ENCODE data around the gene NR2C2AP. TPM values are rescaled to one million over a fixed set of nuclear protein-coding genes. Genes with fewer than 3 reads are reported as not detected.

The NR2C2AP gene
- total RNA-seq, 1 experiment from 2014 or later, result 31.7 TPM

GRCh38 chr19:19214159-19214490, 10.9 kb upstream of the NR2C2AP start:
- H3K79me1 ChIP-seq (ENCODE audit: insufficient read depth, low read depth, low read length, poor library complexity, severe bottlenecking), result no peaks in the 10 kb centered on the region
- H3K9me3 ChIP-seq (ENCODE audit: control insufficient read depth, low read depth, low read length), result no peaks in the 10 kb centered on the region
- Mint-ChIP-seq H3K36me3 (ENCODE audit: insufficient read depth in 1 of 3, low read depth in 3 of 3) (no peaks in the 10 kb centered on the region), H3K9me3 (peaks cover 0 to 4% of the 10 kb centered on the region in 2 experiments; a peak in 2 of 5 replicates), H3K4me3 (peak overlapping the region in 1 of 2 experiments; percentile 40; a peak in 3 of 5 replicates), H3K4me1 (peaks cover 6 to 27% of the 10 kb centered on the region in 2 experiments), H3K27me3 (ENCODE audit: low read depth) (peaks cover 92% of the 10 kb centered on the region), H3K27ac (no peak overlapping the region)
- no peak overlapping the region for H3T11ph ChIP-seq (ENCODE audit: low read length)
- TF ChIP-seq CTCF (conservative IDR thresholded peaks at IDR 0.05), result no peak
- H3K56ac ChIP-seq (ENCODE audit: insufficient read length, low read depth, low read length), result no peak overlapping the region
- H2AK5ac ChIP-seq (ENCODE audit: insufficient read length, low read length), result no peak overlapping the region
- no peak overlapping the region for H2BK15ac ChIP-seq (ENCODE audit: low read depth, low read length)
- no CpG with 5 or more reads among the region's 5 CpGs for WGBS (ENCODE audit: extremely low coverage, insufficient read length, low lambda C conversion rate)
- no peak overlapping the region for H3K18ac ChIP-seq (ENCODE audit: insufficient read length, low read depth, low read length)
- peaks cover 3% of the 10 kb centered on the region; the same call in 1 of the 2 replicates for H3K4me1 ChIP-seq (ENCODE audit: insufficient read depth, low read length)
- peaks cover 11% of the 10 kb centered on the region for H3K23me2 ChIP-seq (ENCODE audit: insufficient read length, low read depth, low read length, poor library complexity, severe bottlenecking)
- H3K9ac ChIP-seq (ENCODE audit: extremely low read depth, insufficient read length, low read length), result no peak overlapping the region
- H3K79me2 ChIP-seq (ENCODE audit: insufficient read depth, low read length), result no peaks in the 10 kb centered on the region
- no peak overlapping the region for H2BK12ac ChIP-seq (ENCODE audit: insufficient read length, low read depth, low read length)
- H3K4me2 ChIP-seq (ENCODE audit: insufficient read depth, insufficient read length, low read length), result no peak overlapping the region
- no peak overlapping the region for H2BK5ac ChIP-seq (ENCODE audit: insufficient read length, low read length)
- H3K4ac ChIP-seq (ENCODE audit: low read depth, low read length), result no peak overlapping the region
- H4K20me1 ChIP-seq (ENCODE audit: control insufficient read depth, insufficient read depth, insufficient read length), result no peaks in the 10 kb centered on the region
- H3K27ac ChIP-seq (ENCODE audit: insufficient read length, low read depth, low read length), result no peak overlapping the region
- H4K8ac ChIP-seq (replicated peaks; ENCODE audit: insufficient read length, low read depth, low read length), result no peak overlapping the region
- DNase-seq, result no peak
- no peak overlapping the region for H4K91ac ChIP-seq (ENCODE audit: insufficient read length, low read depth, low read length)
- H3K14ac ChIP-seq (ENCODE audit: insufficient read depth, low read length), result no peak overlapping the region; the same call in 1 of the 2 replicates
- H2BK20ac ChIP-seq (ENCODE audit: low read depth, low read length, poor library complexity, severe bottlenecking), result no peak overlapping the region
- no peak overlapping the region for H3K23ac ChIP-seq (ENCODE audit: insufficient read length, low read depth, low read length)
- H4K5ac ChIP-seq (ENCODE audit: insufficient read length, low read depth, low read length), result no peak overlapping the region
- no peak overlapping the region for H2AFZ ChIP-seq (ENCODE audit: low read length)
- peaks cover 35% of the 10 kb centered on the region for H3K27me3 ChIP-seq (ENCODE audit: insufficient read depth, low read length)
- no peak overlapping the region for H2BK120ac ChIP-seq (ENCODE audit: low read depth, low read length, poor library complexity, severe bottlenecking)
